Colonic mucosa (tissue), 2 donors: ENCODE measurements around the gene VSIG2. TPM values are rescaled to one million over a fixed set of nuclear protein-coding genes. Genes with fewer than 3 reads are reported as not detected.

ENCODE experiments used
- total RNA-seq, 2 donors: library from RNA; stranded (reverse); fragmentation: NEBNext Ultra II Directional in 1 of 2; extraction: Animal tissue kit (Norgen Biotek cat#: 25700) in 1 of 2; gene quantifications; one replicate each; pipeline ENCODE4 v1.2.1, GENCODE V29; 2021
- donor health status: DM: no; HTN: no; CAD: no.
- donor health status: DM: no; HTN: no; CAD: no.

VSIG2 gene
- total RNA-seq, 2 donors from 2014 or later: 122 to 155 TPM

Other genes with a start within 250 kb of the VSIG2 start
- not detected for gene OR8B12, start 208.6 kb downstream of the VSIG2 start, total RNA-seq
- gene OR8A1, start 182.3 kb downstream of the VSIG2 start, total RNA-seq: not detected
- gene PANX3, start 140.8 kb downstream of the VSIG2 start, total RNA-seq: not detected
- 10 to 100 TPM; 25.7 to 29.1 TPM for gene TBRG1, start 129.4 kb downstream of the VSIG2 start, total RNA-seq
- gene SIAE, start 78.5 kb downstream of the VSIG2 start, total RNA-seq: 100 to 1,000 TPM; 128 to 236 TPM
- 10 to 100 TPM in 1 of 2 donors, 1 to 10 TPM in 1; 8.4 to 10.7 TPM for gene SPA17, start 78.4 kb downstream of the VSIG2 start, total RNA-seq
- 10 to 100 TPM in 1 of 2 donors, 1 to 10 TPM in 1; 3.1 to 11.1 TPM for gene NRGN, start 12.3 kb downstream of the VSIG2 start, total RNA-seq
- gene ESAM, start 10.0 kb upstream of the VSIG2 start, total RNA-seq: 10 to 100 TPM; 10.4 to 15.7 TPM
- gene MSANTD2, start 48.2 kb upstream of the VSIG2 start, total RNA-seq: 10 to 100 TPM in 1 of 2 donors, 1 to 10 TPM in 1; 7.0 to 12.7 TPM
- 1 to 10 TPM; 7.8 to 8.0 TPM for gene ROBO3, start 113.2 kb upstream of the VSIG2 start, total RNA-seq
- 1 to 10 TPM; 4.0 to 5.0 TPM for gene ROBO4, start 145.6 kb upstream of the VSIG2 start, total RNA-seq
- gene HEPN1, start 167.0 kb upstream of the VSIG2 start, total RNA-seq: not detected
- gene HEPACAM, start 183.8 kb upstream of the VSIG2 start, total RNA-seq: under 1 TPM; 0.08 to 0.12 TPM
- 1 to 10 TPM; 1.2 to 2.5 TPM for gene CCDC15, start 201.9 kb upstream of the VSIG2 start, total RNA-seq